GM19468 (cell line): ENCODE data around the gene ZNF689.

Experiments used
- ATAC-seq: cut with Tn5 transposase; IDR thresholded peaks from one replicate; pipeline ENCODE4 v1.9.1; 2021; ENCODE audit warnings: mild to moderate bottlenecking, moderate library complexity, moderate number of reproducible peaks; ENCODE audit not compliant: unreplicated experiment; ENCODE audit errors: extremely low read depth

Gene ZNF689

DNA sequence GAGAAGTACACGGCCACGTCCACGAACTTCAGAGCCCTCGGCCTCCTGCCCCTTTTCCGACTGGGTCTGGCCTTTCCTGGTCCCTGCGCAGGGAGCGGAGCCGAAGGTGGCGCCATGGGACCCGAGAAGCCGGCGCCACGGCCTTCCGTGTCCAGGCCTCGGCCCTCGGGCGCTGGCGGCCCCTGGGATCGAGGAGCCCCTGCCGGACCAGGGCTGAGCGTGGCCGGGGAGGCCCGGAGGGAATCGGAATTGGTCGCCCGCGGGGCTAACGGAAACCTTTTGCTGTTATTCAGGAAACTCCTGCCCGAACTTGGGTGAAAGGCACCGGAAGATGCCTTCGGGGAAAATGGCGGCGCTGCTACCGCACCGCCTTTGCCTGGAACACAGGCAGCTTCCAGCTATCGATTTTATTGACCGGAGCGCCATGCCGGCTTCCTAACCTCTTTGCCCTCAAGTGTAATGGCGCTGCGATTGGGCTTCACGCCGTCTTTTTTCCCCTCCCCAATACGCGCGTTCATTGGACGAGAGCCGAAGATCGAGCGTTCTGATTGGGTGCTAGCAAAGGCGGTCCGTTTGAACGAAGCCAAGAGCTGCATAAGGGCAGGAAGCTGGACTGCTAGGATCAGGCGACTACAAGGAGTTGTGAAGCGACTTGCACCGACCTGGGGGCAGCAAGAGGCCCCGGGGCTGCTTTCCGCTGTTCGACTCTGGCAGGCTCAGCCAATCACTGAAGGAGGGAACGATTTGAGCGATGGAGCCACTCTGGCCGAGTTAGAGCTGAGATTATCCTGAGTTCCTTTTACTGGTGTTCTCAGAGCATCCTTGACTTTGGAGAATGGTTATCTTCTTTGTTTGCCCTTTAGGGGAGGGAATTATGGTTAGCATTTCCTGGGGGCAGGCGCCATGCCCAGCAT lies at the start of gene ZNF689:
ZNF689 (minus strand) TSS at position 464 of the 914 bp plus-strand sequence; CDS start at position 116, 348 bp downstream.
- ATAC-seq: peak; percentile 39

DNA sequence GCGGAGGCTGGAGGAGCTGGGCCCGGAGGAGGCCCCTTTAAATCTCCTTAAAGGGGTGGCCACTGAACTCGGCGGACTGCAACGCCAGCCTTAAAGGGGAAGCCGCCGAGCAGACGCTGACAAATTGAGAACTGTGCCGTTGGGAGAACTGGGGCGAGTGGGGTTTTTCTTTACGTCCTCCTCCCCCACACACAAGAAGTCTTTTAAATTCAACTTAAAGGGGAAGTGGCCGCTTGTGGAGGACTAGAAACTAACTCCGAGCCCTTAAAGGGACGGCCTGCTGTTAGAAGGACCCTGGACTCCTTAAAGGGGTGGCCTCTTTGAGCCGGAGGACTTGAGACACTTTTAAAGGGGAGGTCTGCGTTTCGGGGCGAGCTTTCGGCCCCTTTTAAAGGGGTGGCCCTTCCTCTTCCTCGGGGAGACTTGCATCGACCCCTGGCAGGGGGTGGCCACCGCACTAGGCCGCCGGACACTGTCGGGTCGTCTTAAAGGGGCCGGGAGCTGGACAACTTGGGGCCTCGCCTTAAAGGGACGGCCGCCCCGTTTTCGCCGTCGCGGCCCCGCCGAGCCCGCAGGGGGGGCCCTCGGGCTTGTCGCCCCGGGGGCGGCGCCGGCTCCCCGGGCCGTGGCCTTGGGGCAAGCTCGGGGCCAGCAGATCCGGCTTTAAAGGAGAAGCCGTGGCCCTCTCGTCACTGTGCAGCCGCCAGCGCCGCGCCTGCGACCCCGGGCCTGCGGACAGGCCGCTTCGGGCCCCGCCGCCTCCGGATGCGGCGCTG lies 48.7 kb upstream of the ZNF689 start:
- no peak for ATAC-seq

DNA sequence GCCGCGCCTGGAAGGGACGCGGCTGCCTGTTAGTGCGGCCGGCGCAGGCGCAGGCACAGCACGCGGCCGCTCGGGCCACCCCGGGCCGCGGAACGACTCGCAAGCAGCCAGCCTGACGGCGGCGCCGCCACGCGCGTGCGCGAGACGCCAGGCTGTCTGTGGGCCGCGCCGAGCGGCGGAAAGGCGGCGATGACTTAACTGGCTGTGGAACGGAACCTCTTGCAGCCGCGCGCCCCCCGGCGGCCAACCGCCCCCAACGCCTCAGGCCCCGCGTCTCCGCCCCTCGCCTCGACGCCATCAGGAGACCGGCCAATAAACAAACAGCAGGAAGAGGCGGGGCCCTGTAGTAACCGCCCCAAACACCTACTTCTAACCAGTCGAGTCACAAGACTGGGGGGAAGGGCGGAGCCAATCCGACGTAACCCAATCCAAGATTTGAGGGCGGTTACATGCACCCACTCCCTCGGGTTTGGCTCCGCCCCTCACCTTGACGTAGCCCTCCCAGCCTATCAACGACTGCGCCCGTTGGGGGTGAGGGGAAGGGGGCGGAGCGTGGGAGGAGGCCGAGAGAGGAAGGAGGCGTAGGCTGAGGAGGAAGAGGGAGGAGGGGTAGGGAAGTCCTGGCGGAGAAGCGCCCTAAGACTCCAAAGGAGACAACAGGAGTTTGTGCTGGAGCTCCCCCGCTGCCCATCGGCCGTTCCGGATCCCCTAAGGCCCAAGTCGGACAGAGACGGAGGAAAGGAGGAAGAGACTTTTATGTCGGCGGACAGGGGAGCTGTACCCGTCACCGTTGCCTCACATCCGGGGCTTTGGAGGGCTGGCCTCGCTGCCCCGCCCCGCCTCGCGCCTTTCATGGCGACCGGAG lies 47.9 kb upstream of the ZNF689 start, which contains the start of gene FBRS:
FBRS (plus strand) TSS at position 566 of the 865 bp plus-strand sequence. CDS start 1,088 bp downstream, outside the sequence.
- peak; percentile 67 for ATAC-seq

GRCh38 chr16:30656974-30657865 lies 47.0 kb upstream of the ZNF689 start:
- ATAC-seq: no peak

DNA sequence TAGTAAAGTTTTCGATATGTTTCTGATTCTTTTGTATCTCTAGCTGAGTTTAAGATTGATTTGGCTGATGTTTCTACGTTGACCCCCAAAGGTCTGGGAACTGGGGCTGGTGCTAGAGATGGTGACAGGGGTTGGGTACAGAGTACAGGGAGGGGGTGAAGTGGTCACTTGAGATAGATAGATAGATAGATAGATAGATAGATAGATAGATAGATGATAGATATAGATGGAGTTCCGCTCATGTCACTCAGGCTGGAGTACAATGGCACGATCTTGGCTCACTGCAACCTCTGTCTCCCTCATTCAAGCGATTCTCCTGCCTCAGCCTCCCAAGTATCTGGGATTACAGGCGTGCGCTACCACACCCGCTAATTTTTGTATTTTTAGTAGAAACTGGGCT lies 46.2 kb upstream of the ZNF689 start:
- no peak for ATAC-seq

DNA sequence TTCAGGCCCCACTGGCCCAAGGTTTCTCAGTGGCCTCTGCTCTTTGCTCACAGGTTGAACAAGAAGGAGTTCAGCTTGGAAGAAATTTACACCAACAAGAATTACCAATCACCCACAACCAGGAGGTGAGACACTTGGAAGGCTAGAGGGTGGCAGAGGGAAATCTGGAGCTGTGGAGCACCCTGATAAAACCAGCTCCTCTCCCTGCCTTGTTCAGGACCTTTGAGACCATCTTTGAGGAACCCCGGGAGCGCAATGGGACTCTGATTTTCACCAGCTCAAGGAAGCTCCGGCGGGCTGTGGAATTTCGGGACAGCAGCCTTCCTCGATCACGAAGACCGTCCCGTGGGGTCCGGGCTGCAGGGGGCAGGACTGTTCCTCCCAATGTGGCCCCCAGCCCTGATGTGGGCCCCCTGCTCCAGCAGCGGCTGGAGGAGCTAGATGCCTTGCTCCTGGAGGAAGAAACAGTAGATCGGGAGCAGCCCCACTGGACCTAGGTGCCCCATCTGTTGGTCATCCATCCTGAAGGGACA lies 45.7 kb upstream of the ZNF689 start:
- ATAC-seq: no peak

DNA sequence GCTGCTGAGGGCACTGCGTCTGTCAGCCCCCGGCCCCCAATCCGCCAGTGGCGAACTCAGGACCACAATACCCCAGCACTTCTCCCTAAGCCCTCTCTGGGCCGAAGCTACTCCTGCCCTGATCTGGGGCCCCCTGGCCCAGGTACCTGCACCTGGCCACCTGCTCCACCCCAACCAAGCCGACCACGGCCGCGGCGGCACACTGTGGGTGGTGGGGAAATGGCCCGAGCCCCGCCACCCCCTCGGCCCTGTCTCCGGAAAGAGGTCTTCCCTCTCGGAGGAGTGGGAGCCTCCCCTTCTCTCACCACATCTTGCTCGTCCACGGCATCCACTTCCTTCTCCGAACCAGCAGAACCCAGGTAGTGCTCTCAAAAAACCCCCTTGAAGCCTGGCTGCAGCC lies 44.7 kb upstream of the ZNF689 start:
- no peak for ATAC-seq

- no peak for ATAC-seq
Observed at GRCh38 chr16:30652718-30653117, 42.5 kb upstream of the ZNF689 start.

- ATAC-seq: no peak
Observed at GRCh38 chr16:30652005-30652296, 41.8 kb upstream of the ZNF689 start.

DNA sequence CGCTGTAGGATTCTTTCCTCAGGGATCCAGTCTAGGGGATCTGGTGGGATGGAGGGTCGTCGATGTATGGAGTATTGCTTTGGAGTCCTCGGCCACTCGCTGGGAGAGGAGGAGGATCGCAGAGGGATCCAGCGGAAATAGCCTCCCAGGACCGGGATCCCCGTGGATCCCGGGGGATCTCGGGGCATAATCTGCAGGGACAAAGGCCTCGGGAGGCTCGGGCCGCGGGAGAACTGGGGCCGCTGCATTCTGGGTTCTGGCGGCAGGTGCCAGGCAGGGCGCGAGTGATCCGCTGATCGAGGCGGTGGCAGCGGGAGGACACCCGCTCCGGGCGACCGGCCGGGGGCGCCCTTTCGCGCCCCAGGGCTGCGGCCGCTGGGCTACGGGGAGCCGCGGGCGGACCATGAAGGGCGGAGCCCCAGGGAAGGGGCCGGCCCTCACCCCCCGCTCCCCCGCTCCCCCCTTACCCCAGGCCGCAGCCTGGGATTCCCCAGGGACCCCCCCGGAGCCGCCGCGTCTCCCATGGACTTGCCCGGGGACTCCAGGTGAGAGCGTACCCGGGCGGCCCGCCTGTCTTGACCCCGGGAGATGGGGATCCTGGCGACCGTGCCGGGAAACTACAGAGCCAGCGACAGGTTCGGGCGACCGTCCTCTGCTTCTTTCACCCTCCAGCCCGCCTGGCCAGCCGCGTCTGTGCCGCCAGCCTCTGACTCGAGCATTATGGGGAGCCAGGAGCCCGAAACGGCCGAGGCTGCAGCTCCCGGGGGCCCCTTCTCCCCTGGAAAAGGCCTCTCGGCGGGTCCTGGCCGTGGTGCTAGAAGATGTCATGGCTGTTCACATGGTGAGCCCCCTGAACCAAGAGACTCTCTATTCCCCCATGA lies 41.2 kb upstream of the ZNF689 start:
- ATAC-seq: no peak

DNA sequence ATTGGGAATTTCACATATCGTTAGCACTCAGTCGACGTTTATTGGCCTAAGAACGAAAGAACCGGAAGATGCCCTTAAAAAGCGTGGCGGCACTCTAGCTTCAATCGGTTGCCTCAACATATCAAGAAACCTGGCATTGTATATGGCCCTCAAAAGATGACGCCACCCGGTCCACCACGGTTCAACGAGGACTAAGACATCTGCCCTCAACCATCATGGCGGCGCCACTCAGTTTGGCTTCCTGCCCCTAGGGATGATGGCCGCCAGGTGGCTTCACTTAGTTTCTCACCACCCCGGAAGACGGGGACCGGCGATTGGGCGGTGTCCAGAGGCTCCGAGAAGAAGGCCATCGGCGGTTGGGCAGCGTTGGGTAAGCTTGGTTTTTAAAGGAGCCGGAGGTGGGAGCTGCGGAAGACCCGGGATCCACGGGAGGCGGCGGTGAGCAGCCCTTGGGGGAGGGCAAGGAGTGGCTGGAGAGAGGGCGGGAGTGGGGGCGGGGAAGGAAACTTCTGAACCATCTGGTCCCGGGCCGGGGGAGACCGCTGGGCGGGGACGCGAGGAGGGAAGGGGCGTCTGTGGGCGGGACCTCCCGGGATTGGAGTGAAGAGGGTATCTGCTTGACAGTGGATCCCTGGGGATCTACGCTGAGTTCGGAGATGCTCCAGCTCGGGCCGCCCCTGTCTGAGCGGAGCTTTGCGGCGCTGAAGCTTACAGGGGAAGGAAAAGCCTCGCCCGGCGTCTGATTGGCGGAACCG lies 40.4 kb upstream of the ZNF689 start, which contains the start of gene PRR14:
PRR14 (plus strand) TSS at position 592 of the 755 bp plus-strand sequence. CDS start 686 bp downstream, outside the sequence.
- ATAC-seq: peak; percentile 70

GRCh38 chr16:30649725-30650368 lies 39.7 kb upstream of the ZNF689 start:
- no peak for ATAC-seq

DNA sequence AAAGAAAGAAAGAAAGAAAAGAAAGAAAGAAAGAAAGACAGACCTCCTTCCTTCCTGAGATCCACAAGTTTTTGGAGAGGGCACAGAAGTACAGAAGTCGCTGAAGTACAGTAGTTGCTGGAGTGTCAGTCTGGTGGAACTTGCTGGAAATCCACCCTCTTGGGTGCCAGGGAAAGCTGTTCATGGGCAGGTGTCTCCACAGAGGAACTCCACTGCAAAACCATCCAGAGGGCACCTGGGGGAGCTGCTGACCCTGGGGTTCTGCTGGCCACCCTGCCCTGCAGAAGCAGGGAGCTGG lies 37.0 kb upstream of the ZNF689 start:
- ATAC-seq: no peak

- ATAC-seq: no peak
Observed at GRCh38 chr16:30645727-30646126, 35.5 kb upstream of the ZNF689 start.

DNA sequence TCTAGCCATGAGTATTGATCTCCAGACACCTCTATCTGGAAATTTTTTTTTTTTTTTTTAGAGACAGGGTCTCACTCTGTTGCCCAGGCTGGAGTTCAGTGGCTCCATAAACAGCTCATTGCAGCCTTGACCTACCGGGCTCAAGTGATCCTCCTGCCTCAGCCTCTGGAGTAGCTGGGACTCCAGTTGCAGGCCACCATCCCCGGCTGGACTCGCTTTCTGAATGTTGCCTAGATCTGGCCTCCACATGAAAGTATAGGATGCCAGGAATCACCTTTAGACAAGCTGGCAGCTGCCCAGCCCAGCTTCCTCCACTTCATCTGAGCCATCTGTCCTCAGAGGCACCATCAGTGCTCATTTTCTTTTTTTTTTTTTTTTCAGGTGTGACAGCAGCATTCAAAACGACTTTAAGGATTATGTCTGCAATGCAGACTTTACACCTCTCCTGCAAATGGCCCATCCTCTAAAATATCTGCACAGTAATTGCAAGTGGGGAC lies 34.2 kb upstream of the ZNF689 start:
- ATAC-seq: no peak

DNA sequence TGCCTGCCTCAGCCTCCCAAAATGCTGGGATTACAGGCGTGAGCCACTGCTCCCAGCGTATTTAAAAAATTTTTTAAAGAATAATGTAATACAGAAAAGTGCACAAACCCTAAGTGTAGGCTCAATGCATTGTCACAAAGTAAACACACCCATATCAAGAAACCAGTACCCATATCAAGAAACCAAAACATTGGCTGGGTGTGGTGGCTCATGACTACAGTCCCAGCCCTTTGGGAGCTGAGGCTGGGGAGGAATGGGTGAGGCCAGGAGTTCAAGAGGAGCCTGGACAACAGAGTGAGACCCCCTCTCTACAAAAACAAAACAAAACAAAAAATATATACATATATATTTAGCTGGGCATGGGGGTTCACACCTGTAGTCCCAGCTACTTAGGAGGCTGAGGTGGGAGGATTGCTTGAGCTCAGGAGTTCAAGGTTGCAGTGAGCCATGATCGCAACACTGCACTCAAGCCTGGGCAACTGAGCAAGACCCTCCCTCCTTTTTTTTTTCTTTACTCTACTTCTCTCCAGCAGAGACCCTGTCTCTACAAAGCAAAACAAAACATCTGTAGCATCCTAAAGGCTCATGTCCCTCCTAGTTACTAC lies 31.3 kb upstream of the ZNF689 start:
- ATAC-seq: no peak
